ENCODE data around the gene KCNJ15. TPM values are rescaled to one million over a fixed set of nuclear protein-coding genes. Genes with fewer than 3 reads are reported as not detected.

Gene KCNJ15
- total RNA-seq, 1 donor: 10.1 TPM

DNA sequence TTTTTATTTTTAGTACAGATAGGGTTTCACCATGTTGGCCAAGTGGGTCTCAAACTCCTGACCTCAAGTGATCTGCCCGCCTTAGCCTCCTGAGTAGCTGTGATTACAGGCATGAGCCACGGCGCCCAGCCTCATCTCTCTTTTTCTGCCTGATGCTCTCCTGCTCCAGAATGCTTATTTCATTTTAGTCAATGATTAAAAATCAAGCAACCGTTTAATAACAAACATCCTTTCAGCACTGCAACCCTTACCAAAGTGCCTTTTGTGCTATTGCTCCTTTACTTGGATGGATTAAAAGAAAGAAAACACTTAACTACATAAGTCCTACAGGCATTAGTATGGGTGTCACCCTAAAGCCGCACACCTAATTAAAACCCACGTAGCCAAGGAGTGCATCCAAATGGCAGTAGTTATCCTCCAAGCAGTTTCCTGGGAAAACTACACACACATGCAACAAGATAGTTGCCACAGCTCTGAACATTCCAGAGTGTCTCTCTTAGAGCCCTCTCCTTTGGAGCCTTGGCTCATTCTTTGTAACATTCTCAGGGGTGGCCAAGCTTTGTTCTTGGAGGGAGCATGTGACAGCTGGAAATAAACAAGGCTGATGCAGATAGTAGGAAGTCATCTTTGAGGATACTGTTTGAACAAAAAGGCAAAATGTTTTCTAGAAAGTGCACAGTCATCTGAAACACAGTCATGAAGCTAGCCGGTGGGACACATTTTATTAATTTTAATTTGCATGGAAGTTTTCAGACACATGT lies 51.2 kb downstream of the KCNJ15 start:
- H3K79me2 ChIP-seq (ENCODE audit: insufficient read depth, low read length): no peaks in the 10 kb centered on the region
- H3K9me3 ChIP-seq (ENCODE audit: low read depth, low read length): no peaks in the 10 kb centered on the region
- no peaks in the 10 kb centered on the region for H3K36me3 ChIP-seq (ENCODE audit: insufficient read depth, low read length)
- no peak overlapping the region for H2AFZ ChIP-seq (ENCODE audit: low read length)
- DNase-seq (ENCODE audit: insufficient read length, low spot score, missing footprints): no peak
- no peaks in the 10 kb centered on the region for H3K27me3 ChIP-seq (ENCODE audit: insufficient read depth, low read length)
- no peak overlapping the region for H3K4me3 ChIP-seq (ENCODE audit: insufficient read depth, low read length)
- no peak for TF ChIP-seq CTCF (IDR thresholded peaks at IDR 0.05; ENCODE audit: extremely low read depth, low read depth, low read length)
- H3K27ac ChIP-seq (ENCODE audit: low read depth, low read length): peak overlapping the region; percentile 95
- H4K20me1 ChIP-seq (ENCODE audit: insufficient read depth, low read length): no peaks in the 10 kb centered on the region
- peaks cover 54% of the 10 kb centered on the region for H3K4me1 ChIP-seq (ENCODE audit: insufficient read depth, low read length)
- no peak overlapping the region for H3K4me2 ChIP-seq (ENCODE audit: insufficient read depth, low read length)

DNA sequence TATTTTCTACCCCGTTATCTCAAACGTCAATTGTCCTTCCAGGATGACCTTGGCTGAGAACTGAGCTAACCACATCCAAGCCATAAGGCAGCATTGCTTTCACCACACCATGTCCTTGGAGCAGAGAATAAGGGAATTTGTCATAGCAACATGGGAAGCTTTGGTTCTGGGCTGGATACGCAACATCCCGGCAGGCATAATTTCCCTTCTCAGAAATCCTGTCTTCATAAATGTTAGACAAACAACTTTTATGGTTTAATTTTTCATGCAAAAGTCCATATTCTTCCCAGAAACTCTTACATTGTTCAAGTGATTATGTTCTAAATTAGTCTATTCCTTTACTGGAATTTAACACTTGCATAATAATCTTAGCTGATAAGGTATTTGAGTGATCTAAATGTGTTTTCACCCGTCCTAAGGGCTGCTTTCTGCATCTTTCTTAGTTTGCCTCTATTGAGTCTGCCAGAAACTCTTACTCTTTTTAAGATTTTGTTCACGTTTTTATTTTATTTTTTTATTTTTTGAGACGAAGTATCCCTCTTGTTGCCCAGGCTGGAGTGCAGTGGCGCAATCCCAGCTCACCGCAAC lies 51.8 kb downstream of the KCNJ15 start:
- Histone ChIP-seq H3K27ac (ENCODE audit: low read depth, low read length) (peak overlapping the region; percentile 95), H3K27me3 (ENCODE audit: insufficient read depth, low read length) (no peaks in the 10 kb centered on the region), H4K20me1 (ENCODE audit: insufficient read depth, low read length) (no peaks in the 10 kb centered on the region), H3K4me1 (ENCODE audit: insufficient read depth, low read length) (peaks cover 49% of the 10 kb centered on the region), H3K36me3 (ENCODE audit: insufficient read depth, low read length) (no peaks in the 10 kb centered on the region), H3K4me2 (ENCODE audit: insufficient read depth, low read length) (no peak overlapping the region), H3K4me3 (ENCODE audit: insufficient read depth, low read length) (no peak overlapping the region), H3K79me2 (ENCODE audit: insufficient read depth, low read length) (no peaks in the 10 kb centered on the region), H3K9me3 (ENCODE audit: low read depth, low read length) (no peaks in the 10 kb centered on the region), H2AFZ (ENCODE audit: low read length) (no peak overlapping the region)
- no peak for TF ChIP-seq CTCF (IDR thresholded peaks at IDR 0.05; ENCODE audit: extremely low read depth, low read depth, low read length)
- DNase-seq (ENCODE audit: insufficient read length, low spot score, missing footprints): no peak

DNA sequence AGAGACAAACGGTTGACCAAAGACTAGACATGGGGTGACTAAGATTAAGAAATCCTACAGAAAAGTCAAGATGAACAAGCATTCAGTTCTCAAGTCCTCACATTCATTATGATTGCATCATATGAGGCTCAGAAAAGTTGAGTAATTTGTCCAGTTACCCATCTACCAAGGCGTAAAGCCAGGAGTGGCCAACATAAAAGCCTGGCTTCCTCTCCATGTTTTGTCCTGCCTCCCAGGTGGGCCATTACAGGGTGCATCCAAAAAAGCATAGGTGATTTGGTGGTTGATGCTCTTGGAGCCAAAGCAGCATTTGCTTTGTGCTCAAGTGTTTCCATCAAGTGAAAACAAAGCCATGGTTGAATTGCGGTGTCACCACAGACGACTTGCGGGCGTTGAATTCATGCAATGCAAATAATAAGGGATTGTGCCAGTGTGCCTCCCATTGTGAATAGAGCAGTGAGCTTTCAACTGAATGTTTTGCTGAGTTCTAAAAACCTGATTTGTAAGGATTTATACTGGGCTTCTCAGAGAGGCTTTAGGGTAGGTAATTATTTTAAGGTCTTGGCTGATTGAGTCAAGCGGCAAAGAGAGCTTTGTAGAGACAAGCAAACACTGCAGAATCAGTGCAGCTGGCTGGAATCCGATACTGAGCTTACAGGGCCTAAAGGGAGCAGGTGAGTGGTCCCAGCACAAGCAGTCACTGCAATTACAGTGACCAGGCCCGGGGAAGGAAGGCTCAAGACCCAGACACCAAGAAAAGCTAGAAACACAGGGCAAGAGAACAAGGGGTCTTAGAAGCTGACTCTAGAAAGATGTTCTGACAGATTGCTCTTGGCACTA lies 54.1 kb downstream of the KCNJ15 start:
- peaks cover 44% of the 10 kb centered on the region for H3K4me1 ChIP-seq (ENCODE audit: insufficient read depth, low read length)
- no peak overlapping the region for H3K4me2 ChIP-seq (ENCODE audit: insufficient read depth, low read length)
- peak overlapping the region; percentile 80 for H3K27ac ChIP-seq (ENCODE audit: low read depth, low read length)
- no peak overlapping the region for H3K4me3 ChIP-seq (ENCODE audit: insufficient read depth, low read length)
- H3K9me3 ChIP-seq (ENCODE audit: low read depth, low read length): no peaks in the 10 kb centered on the region
- DNase-seq (ENCODE audit: insufficient read length, low spot score, missing footprints): no peak
- no peak overlapping the region for H2AFZ ChIP-seq (ENCODE audit: low read length)
- no peaks in the 10 kb centered on the region for H3K79me2 ChIP-seq (ENCODE audit: insufficient read depth, low read length)
- H3K27me3 ChIP-seq (ENCODE audit: insufficient read depth, low read length): no peaks in the 10 kb centered on the region
- TF ChIP-seq CTCF (IDR thresholded peaks at IDR 0.05; ENCODE audit: extremely low read depth, low read depth, low read length): no peak
- no peaks in the 10 kb centered on the region for H4K20me1 ChIP-seq (ENCODE audit: insufficient read depth, low read length)
- no peaks in the 10 kb centered on the region for H3K36me3 ChIP-seq (ENCODE audit: insufficient read depth, low read length)

DNA sequence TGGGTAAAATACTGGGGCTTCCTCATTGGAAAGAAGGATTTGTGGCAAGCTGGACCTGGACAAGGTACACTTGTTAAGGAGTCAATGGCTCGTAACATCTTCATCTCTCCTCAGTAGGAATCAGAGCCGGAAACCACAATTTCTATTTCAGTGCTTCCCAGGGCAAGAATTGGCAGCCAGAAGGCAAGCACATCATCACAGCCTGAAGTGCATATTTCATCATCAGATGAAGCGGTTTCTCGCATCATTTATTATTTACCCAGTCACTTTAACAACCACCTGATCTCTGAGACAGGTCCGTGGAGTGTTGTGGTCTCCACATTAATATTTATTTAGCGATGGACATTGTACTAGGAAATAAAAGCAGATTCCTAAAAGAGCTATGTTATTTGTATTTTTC lies 55.0 kb downstream of the KCNJ15 start:
- no peak for DNase-seq (ENCODE audit: insufficient read length, low spot score, missing footprints)
- Histone ChIP-seq H3K36me3 (ENCODE audit: insufficient read depth, low read length) (no peaks in the 10 kb centered on the region), H3K4me3 (ENCODE audit: insufficient read depth, low read length) (no peak overlapping the region), H3K9me3 (ENCODE audit: low read depth, low read length) (no peaks in the 10 kb centered on the region), H3K79me2 (ENCODE audit: insufficient read depth, low read length) (no peaks in the 10 kb centered on the region), H4K20me1 (ENCODE audit: insufficient read depth, low read length) (no peaks in the 10 kb centered on the region), H3K4me2 (ENCODE audit: insufficient read depth, low read length) (peak overlapping the region; percentile 27), H3K27me3 (ENCODE audit: insufficient read depth, low read length) (no peaks in the 10 kb centered on the region), H3K27ac (ENCODE audit: low read depth, low read length) (peak overlapping the region; percentile 80), H3K4me1 (ENCODE audit: insufficient read depth, low read length) (peaks cover 36% of the 10 kb centered on the region), H2AFZ (ENCODE audit: low read length) (no peak overlapping the region)
- no peak for TF ChIP-seq CTCF (IDR thresholded peaks at IDR 0.05; ENCODE audit: extremely low read depth, low read depth, low read length)

Measured in osteoblast (primary cell).